GM21737 (cell line): ENCODE results near the gene WDR45B.

ENCODE experiments used
- ATAC-seq: cut with Tn5 transposase; IDR thresholded peaks from one replicate; pipeline ENCODE4 v1.9.1; 2021; ENCODE audit warnings: mild to moderate bottlenecking, moderate library complexity; ENCODE audit not compliant: unreplicated experiment

The WDR45B gene

DNA sequence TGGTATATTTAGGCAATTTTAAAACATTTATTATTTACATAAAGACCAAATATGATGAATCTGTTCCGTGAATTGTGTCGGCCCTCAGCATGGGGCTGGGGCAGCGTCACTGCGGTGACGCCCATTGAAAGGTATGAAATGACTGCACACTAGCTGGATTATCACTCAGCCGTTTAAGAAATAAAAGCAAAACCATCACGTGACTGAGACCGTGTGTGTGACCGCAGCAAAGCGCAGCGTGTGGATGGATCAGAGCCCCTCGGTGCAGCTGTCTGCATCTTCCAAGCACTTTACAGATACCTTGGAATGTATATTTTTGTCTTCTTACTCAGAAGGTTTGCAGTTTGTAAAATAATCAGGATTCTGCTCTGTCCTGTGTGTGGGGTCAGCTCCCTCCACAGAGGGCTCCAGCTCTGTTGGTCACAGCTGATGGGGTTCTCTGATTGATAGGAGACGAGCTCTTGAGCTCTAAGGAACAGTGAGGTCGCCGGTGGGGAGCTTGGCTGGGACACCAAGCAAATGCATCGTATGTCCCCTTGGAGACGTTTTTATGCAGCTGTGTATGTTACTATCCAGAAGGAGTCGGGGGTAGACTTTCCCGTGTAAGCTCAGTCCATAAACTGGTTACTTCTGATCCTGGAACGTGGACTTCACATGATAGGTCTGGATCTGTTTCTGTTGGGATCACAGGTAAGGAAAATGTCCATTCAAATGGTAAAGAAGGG lies 45.1 kb downstream of the WDR45B start:
- ATAC-seq: no peak

DNA sequence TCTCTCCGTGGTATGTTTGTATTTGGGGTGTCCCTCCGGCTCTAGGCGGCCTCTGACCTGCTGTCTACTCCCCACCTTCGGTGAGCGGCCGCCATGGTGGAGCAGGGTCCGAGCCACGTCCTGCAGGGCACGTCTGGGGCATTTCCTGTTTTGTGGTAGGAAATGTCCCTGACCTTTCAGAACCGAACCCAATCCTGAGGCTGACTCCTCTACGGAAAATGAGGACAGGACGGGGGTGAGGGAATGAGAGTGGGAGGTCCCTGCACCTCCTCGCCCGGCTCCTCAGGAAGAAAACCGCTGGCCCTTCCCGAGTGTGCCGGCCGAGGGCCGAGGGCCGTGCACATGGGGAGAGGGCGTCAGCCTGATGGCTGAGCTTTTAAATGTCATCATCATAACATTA lies 45.8 kb downstream of the WDR45B start:
- ATAC-seq: no peak

DNA sequence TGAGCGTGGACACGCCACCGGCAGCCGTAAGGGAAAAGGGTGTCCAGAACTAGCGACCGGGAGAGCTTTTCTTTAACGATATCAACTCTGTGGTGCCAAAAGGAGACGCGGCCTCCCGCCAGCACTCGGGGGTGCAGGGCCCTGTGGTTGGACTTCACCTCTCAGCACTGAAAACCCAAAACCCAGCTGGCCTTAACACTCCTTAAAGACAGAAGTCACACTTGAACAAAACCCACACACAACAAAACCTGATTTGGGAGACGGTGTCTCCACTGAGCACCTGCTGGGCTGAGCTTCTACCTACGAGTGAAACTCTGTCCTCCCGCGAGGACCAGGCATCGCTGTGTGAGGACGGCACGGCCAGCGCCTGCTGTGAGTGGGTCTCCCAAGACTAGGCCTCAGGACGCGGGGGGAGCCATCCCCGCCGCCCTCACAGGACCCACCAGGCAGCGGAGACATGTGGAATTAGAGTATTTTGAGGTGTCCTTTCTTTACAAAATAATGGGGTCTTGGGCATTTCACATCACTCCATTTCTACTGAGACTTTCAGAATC lies 46.7 kb downstream of the WDR45B start:
- ATAC-seq: no peak

DNA sequence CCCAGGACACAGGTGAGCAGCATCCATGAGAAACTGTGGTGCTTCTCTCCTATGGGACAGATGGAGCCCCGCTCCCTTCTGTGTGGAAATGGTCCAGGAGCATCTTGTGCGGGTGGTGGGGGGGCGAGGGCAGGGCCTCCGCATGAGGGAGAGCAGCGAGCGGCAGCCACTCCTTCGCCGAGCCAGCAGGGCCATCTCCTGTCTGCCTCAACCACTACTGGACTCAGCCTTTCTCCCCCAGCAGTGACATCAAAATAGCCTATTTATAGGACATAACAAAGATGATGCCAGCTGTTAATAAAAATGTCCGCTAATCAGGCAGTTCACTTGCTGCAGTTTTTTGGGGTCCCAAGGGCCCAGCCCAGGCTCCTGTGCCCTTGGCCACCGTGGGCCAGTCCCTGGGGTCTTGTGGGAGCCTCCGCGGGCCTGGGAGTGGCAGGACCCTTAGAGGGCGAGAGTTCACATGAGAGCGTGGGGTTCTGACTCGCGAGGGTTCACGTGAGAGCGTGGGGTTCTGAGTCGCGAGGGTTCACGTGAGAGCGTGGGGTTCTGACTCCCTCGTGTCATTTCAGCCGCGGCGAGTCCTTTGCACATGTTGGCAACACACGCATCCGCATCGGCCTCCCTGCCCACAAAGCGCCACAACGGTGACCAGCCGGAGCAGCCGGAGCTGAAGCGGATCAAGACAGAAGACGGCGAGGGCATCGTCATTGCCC lies 47.4 kb downstream of the WDR45B start:
- no peak for ATAC-seq

DNA sequence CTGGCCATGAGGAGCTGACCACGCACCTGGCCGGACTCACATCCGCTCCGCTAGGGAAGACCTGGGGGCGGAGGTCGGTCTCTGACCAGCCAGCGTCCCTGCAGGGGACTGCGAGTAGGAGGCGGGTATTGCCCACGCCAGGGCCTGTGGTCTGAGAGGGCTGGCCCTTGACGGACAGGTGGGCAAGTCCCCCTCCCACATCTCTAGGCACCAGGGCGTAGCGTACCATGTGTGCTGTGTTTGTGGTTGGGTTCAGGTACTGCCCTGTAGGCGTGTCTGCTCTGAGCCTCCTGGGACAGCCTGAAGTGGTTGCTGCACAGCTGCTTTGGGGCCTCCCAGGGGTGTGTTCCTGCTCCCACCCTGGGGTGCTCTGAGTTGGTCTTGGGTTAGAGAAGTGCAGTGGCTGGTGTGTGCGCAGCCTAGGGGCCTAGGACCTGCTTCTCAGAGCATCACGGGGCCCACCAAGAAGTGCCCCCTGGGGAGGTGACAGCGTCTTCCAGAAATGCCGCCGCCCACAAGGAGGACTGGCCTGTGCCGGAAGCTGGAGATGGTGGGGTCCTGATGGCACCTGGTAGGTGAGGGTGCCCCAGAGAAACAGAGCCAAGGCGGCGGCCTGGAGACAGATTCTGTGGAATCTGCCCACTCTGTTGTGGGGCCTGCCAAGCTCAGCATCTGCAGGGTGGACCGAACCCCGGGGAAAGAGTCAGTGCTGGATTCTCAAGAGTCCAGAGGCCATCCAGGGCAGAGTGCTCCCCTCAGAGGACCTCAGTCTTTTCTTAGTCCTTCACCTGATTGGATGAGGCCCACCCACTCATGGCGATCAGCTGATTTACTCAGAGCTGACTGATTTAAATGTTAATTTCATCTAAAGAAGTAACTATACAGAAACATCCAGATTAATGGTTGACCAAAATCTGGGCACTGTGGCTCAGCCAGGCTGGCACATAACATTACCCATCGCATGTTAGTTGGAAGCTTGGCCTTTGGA lies 48.3 kb downstream of the WDR45B start:
- no peak for ATAC-seq

DNA sequence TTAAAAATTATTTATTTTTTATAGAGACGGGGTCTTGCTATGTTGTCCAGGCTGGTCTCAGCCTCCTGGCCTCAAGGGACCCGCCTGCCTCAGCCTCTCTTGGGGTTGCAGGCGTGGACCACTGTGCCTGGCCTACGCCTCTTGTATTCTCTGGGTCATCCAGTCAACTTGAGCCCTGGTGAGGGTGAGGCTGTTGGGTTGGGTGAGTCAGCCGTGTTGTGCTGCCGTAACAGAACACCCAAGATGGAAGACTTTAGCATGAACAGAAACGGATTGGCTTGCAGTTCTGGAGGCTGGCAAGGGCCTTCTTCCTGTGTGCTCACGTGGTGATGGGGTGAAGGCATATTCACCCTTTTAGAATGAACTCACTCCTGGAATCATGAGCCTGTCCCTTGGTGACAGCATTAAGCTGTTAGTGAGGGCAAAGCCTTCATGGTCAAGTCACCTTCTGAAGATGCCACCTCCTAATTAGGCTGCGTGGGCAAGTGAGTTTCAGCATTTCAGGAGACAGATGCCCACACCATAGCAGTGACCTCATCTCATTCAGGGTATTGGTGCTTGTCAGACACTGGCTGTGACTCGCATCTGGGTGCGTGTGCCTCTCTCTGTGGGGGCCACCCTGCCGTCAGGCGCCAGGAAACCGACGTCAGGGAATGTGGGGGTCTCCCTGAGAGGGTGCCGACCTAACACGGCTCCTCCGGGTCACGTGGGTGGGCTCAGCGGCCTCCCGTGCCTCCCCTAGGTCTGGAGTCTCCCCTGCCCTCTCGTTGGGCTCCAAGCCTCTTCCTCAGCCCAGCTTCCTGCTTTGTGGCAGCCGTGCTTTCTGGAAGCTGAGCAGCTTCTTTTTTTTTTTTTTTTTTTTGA lies 49.8 kb downstream of the WDR45B start:
- ATAC-seq: no peak

DNA sequence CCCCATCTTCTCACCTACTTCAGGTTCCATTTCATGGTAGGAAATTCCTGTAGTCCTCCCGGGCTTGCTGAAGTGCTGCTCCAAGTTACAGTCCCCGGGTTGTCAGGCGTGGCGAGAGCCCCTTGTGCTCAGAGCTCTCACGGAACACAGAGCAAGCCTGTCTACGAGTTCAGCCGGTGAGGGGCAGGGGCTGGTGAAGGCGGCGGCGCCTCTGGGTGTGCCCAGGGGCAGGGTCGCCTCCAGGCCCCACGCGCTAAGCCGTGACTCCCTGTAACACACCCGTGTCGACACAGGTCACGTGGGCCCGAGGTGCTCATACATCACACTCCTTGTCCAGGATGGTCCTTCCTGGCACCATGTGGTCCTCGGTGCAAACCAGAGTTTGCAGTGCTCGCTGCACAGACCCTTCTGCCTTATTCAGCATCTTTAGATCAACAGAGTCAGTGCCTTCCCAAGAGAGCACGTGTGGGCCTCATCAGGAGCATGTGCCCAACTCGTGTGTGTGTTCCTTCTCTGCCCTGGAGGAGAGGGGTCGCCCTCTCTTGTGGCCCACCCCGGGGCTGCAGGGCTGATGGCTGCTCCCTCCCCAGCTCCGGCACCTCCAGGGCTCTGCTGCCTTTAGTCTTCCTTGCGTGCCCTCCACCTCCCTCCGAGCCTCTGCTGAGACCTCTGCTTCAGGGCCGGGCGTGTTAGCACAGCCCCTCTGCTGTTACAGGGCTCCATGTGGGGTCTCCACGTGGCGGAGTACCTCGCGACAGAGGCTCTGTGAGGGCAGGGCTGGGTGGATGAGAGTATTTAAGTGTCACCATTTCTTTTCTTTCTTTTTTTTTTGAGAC lies 51.2 kb downstream of the WDR45B start:
- ATAC-seq: no peak

DNA sequence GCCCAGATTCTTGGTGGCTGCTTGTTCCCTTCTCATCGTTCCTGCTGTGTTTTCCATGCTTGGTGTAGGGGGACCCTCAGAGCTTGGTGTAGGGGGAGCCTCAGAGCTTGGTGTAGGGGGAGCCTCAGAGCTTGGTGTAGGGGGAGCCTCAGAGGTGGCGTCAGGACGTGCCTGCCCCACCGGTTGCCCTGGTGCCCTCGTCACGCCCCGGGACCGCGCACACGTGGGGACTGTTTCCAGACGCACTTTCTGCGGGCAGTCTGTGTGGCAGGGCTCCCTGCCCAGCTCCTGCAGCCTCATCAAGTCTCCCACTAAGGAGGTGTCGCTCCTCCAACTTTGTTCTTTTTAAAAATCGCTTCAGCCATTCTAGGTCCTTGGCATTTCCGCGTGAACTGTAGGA lies 51.9 kb downstream of the WDR45B start:
- no peak for ATAC-seq

DNA sequence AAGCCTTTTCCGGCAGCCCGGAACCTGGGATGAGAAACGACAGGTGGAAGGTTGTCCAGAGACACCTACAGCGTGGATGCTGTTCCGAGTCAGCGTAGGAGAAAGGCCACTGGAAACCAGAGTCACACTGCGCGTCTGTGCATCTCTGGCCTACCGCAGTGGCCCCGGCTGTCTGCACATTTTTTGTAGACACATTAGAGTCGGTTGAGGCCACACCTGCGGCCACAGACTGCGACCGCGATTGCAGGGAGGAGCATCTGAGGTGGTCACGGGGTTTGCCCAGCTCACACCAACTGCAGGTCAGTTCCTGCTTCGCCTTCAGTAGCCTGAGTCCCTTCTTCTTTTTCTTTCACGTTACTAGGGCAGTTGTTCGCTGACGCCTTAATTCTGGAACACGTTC lies 52.4 kb downstream of the WDR45B start:
- ATAC-seq: no peak

DNA sequence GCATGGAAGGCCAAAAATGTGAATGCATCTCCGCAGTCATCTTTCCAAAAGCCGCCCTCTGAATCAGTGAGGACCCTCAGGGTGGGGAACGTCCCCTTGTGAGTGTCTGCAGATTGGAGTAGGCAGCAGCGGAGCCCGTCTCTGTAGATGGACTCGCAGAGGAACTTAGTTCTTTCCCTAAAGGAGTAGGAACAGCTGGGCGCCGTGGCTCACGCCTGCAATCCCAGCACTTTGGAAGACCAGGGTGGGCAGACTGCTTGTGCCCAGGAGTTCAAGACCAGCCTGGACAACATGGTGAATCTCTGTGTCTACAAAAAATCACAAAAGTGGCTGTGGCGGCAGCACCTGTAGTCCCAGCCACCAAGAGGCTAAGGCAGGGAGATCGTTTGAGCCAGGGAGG lies 53.7 kb downstream of the WDR45B start:
- no peak for ATAC-seq

DNA sequence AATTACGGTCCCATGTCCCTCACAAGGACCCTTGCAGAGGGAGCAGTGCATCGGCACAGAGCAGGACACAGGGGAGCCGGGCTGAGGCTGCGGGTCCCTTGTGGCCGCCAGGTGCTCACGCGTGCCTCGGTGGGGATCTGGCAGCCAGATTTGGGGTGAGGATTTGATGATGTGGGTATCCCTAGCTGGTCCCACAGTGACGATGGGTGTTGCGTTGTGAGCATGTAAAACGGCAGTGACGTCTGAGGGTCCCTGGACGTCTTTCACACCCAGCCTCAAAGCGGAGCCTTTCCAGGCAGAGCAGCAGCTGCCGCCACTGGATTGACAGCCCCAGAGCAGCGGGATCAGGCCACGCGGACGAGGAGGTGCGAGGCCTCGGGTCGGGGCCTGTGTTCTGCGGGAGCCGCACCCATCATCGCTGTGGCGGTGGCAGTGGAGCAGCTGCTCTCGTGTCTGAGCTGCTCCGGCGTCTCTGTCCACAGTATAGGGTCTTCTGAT lies 54.6 kb downstream of the WDR45B start:
- ATAC-seq: no peak

DNA sequence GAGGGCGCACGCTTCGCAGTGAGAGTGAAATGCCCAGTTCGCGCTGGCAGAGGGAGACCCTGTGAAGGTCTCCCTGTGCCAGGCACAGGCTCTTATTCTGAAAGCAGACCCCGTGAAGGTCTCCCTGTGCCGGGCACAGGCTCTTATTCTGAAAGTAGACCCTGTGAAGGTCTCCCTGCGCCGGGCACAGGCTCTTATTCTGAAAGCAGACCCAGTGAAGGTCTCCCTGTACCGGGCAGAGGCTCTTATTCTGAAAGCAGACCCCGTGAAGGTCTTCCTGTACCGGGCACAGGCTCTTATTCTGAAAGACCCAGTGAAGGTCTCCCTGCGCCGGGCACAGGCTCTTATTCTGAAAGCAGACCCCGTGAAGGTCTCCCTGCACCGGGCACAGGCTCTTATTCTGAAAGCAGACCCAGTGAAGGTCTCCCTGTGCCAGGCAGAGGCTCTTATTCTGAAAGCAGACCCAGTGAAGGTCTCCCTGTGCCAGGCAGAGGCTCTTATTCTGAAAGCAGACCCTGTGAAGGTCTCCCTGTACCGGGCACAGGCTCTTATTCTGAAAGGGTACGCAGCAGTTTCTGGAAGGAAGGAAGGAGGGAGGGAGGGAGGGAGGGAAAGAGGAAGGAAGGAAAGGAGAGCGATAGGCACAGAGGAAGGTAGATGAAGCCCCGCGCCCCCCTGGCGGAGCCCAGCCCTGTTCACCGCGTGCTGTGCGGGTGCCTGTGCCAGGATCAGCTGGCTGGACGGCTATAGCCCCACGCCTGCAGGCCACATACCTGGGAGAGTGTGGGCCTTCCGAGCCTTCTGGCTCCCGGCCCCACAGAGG lies 55.3 kb downstream of the WDR45B start:
- ATAC-seq: no peak

DNA sequence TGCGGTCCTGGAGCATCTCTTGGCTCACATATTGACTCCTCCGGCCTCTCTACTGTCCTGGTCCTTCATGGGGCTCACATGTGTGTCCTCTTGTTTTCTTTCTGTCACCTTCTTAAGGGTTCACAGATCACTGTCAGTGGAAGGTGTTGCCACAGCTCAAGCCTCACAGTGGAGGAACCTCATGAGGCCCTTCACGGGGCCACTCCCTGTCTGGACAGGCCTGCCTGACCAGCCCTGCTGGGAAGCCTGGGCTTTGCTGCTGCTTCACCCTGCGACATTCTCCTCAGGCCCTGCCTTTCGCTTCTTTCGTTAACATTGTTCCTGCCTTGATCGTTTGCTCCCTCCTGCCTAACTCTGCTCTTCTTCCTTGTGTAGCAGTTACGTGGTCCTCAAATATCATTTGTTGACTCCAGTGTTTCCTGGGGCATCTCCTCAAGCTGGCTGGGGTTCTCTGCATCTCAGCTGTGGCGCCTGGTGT lies 55.9 kb downstream of the WDR45B start:
- no peak for ATAC-seq

DNA sequence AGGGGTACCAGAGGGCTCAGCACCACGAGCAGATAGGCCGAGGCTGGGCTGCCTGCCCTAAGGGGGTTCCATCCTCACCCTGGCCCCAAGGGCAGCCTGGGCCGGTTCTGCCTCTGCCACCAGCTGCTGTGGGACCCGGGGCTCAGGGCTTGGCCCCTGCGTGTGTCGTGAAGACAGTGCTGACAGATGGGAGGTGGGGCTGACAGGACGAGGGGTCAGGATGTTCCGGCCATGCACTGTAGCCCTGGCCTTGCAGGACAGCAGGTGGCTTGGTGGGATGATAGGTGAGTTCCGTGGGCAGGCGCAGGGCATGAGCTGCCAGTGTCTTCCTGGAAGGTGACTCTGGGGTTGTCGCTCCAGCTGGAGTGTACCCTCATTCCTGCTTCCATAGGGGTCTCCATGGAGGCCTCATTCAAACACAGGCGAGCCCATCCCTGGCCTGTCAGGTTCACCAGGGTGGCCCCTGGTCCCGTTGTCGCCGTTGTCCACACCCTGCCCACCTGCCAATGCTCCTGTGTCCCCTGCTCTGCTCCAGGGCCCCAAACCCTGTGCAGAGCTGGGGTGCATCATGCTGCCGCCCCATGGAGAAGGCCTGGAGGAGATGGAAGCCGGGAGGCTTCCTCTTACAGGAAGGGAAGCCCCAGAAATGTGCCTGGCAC lies 57.2 kb downstream of the WDR45B start:
- no peak for ATAC-seq

DNA sequence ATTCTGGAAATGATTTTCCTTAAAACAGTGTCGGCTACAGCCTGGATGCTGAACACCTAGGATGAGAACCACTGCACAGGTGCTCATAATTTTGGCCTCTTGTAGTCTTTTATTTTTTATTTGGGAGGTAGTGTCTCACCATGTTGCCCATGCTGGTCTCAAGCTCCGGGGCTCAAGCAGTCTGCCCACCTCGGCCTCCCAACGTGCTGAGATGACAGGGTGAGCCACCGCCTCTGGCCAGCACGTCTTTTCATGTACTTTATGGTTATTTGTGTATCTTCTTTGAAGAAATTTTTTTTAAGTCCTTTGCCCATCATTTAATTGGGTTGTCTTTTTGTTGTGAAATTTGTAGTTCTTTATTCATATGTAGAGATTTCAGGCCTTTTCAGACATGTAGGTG lies 58.0 kb downstream of the WDR45B start:
- ATAC-seq: no peak

DNA sequence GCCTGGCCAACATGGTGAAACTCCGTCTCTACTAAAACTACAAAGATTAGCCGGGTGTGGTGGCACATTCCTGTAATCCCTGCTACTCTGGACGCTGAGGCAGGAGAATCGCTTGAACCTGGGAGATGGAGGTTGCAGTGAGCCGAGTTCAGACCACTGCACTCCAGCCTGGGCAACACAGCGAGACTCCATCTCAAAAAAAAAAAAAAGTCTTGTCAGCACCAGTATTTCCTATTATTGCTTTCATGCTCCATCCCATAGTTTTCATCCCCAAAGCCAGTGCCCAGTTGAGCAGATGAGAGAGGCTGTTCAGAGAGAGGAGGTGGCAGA lies 58.4 kb downstream of the WDR45B start:
- no peak for ATAC-seq

DNA sequence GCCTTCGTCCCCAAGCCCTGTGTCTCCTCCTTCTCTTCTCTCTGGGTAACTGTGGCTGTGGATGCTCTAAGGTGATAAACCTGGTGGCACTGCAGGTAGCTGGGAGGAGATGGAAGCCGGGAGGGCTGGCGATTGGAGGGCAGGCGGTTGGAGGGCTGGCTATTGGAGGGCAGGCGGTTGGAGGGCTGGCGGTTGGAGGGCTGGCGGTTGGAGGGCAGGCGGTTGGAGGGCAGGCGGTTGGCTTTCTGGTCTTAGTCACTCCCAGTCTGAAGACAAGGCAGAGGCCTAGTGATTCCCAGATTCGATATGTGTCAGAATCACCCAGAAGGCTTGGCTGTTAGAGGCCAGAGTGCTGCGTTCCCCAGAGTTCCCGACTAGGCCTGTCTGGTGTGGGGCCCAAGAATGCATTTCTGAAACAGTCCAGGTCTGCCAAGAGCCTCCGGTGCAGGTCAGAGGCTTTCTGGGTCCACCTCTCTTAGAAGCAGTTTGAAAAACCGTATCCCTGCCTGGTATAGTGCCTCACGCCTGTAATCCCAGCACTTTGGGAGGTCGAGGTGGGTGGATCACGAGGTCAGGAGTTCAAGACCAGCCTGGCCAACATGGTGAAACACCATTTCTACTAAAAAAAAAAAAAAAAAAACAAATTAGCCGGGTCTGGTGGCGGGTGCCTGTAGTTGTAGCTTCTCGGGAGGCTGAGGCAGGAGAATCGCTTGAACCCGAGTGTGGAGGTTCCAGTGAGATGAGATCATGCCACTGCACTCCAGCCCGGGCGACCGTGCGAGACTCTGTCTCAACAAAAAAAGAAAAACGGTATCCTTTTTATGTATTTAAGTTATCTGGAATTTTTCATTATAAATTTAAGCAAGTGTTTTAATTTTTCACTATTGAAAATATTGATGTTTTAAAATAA lies 59.7 kb downstream of the WDR45B start:
- ATAC-seq: no peak
